ENCODE results near the gene MCF2L. TPM values are rescaled to one million over a fixed set of nuclear protein-coding genes. Genes with fewer than 3 reads are reported as not detected.

Gene MCF2L
- total RNA-seq, 2 donors from 2014 or later, result 47.6 to 64.7 TPM

- no peak overlapping the region for H3K4me3 ChIP-seq
- H3K36me3 ChIP-seq, result no peaks in the 10 kb centered on the region
- no peaks in the 10 kb centered on the region for H3K27me3 ChIP-seq (replicated peaks; ENCODE audit: insufficient read depth)
- WGBS, result 64% methylated on average over 15 of the region's 16 CpGs
- TF ChIP-seq CTCF (IDR thresholded peaks at IDR 0.05) (no peak), POLR2AphosphoS5 (IDR thresholded peaks at IDR 0.05) (no peak), POLR2A (IDR thresholded peaks at IDR 0.05) (no peak)
- H3K27ac ChIP-seq, result no peak overlapping the region
- no peak for DNase-seq (ENCODE audit: low spot score)
- no peaks in the 10 kb centered on the region for H3K9me3 ChIP-seq
- H3K4me1 ChIP-seq (replicated peaks), result no peaks in the 10 kb centered on the region
- intact Hi-C loops (cut with DNase I), result no loop called here
These were observed 5.9 kb upstream of the MCF2L start for GRCh38 chr13:112962911-112963625.

- intact Hi-C loops (cut with DNase I), result no loop called here
- 92% methylated on average over 10 of the region's 11 CpGs for WGBS
- Histone ChIP-seq H3K4me1 (replicated peaks) (no peaks in the 10 kb centered on the region), H3K36me3 (no peaks in the 10 kb centered on the region), H3K27ac (no peak overlapping the region), H3K4me3 (no peak overlapping the region), H3K9me3 (no peaks in the 10 kb centered on the region), H3K27me3 (replicated peaks; ENCODE audit: insufficient read depth) (no peaks in the 10 kb centered on the region)
- no peak for DNase-seq (ENCODE audit: low spot score)
- TF ChIP-seq CTCF (IDR thresholded peaks at IDR 0.05) (no peak), POLR2AphosphoS5 (IDR thresholded peaks at IDR 0.05) (no peak), POLR2A (IDR thresholded peaks at IDR 0.05) (no peak)
These were observed 5.4 kb upstream of the MCF2L start for GRCh38 chr13:112963641-112964040.

GRCh38 chr13:112964971-112965492 lies 4.0 kb upstream of the MCF2L start:
- Histone ChIP-seq H3K27ac (no peak overlapping the region), H3K36me3 (no peaks in the 10 kb centered on the region), H3K4me1 (replicated peaks) (no peaks in the 10 kb centered on the region), H3K9me3 (no peaks in the 10 kb centered on the region), H3K27me3 (replicated peaks; ENCODE audit: insufficient read depth) (no peaks in the 10 kb centered on the region), H3K4me3 (no peak overlapping the region)
- TF ChIP-seq POLR2AphosphoS5 (IDR thresholded peaks at IDR 0.05) (peak; percentile 8), POLR2A (IDR thresholded peaks at IDR 0.05) (no peak), CTCF (IDR thresholded peaks at IDR 0.05) (no peak)
- DNase-seq (ENCODE audit: low spot score), result no peak
- intact Hi-C loops (cut with DNase I), result no loop called here
- WGBS, result 57% methylated on average over 12 of the region's 12 CpGs

- no peak for DNase-seq (ENCODE audit: low spot score)
- H3K9me3 ChIP-seq, result no peaks in the 10 kb centered on the region
- 93% methylated on average over 16 of the region's 16 CpGs for WGBS
- TF ChIP-seq POLR2A (IDR thresholded peaks at IDR 0.05) (no peak), CTCF (IDR thresholded peaks at IDR 0.05) (no peak), POLR2AphosphoS5 (IDR thresholded peaks at IDR 0.05) (no peak)
- intact Hi-C loops (cut with DNase I), result no loop called here
- no peaks in the 10 kb centered on the region for H3K27me3 ChIP-seq (replicated peaks; ENCODE audit: insufficient read depth)
- no peaks in the 10 kb centered on the region for H3K4me1 ChIP-seq (replicated peaks)
- H3K36me3 ChIP-seq, result no peaks in the 10 kb centered on the region
- no peak overlapping the region for H3K4me3 ChIP-seq
- no peak overlapping the region for H3K27ac ChIP-seq
These were observed 3.4 kb upstream of the MCF2L start for GRCh38 chr13:112965573-112966115.

- H3K27ac ChIP-seq, result no peak overlapping the region
- H3K36me3 ChIP-seq, result no peaks in the 10 kb centered on the region
- H3K9me3 ChIP-seq, result no peaks in the 10 kb centered on the region
- no peaks in the 10 kb centered on the region for H3K4me1 ChIP-seq (replicated peaks)
- H3K27me3 ChIP-seq (replicated peaks; ENCODE audit: insufficient read depth), result no peaks in the 10 kb centered on the region
- no peak overlapping the region for H3K4me3 ChIP-seq
- no peak for TF ChIP-seq CTCF (IDR thresholded peaks at IDR 0.05)
- no peak for TF ChIP-seq POLR2AphosphoS5 (IDR thresholded peaks at IDR 0.05)
- TF ChIP-seq POLR2A (IDR thresholded peaks at IDR 0.05), result no peak
- intact Hi-C loops (cut with DNase I), result no loop called here
- DNase-seq (ENCODE audit: low spot score), result no peak
- 89% methylated on average over 6 of the region's 6 CpGs for WGBS
These were observed 2.2 kb upstream of the MCF2L start for GRCh38 chr13:112966776-112967175.
